Spleen (tissue), 7 donors: ENCODE results near the gene TIE1.

Experiments
- POLR2AphosphoS5 ChIP-seq, 3 donors: sonication (generic); formaldehyde crosslinking; IDR thresholded peaks; one replicate each; pipeline ENCODE4 v1.5.1; 2017; ENCODE audit warnings: antibody characterized with exemption in 3 of 3
- TF ChIP-seq, protein P1 (sequence below), 11 experiments: fragments of 200-600 bp in 7 of 11; fragments of 450-650 bp in 4 of 11; sonication (generic) in 4 of 11; IDR thresholded peaks in 8 of 11; conservative IDR thresholded peaks in 3 of 11; 1 replicate in 7 of 11; 2 replicates in 4 of 11; pipeline versions ENCODE4 v1.4.0 to v1.8.0; 2016 to 2021; ENCODE audit warnings: antibody characterized with exemption in 11 of 11, inconsistent platforms in 4 of 11, mild to moderate bottlenecking in 1 of 11
- donor health status: DM: no; HTN: no; CAD: no; lungs with moderate emphysema.
- donor health status: DM: no; HTN: no; CAD: no.
- donor health status: DM: no; HTN: no; CAD: no.

GRCh38 chr1:43314233-43314632, 13.5 kb downstream of the TIE1 start:
- TF ChIP-seq, protein P1, sequence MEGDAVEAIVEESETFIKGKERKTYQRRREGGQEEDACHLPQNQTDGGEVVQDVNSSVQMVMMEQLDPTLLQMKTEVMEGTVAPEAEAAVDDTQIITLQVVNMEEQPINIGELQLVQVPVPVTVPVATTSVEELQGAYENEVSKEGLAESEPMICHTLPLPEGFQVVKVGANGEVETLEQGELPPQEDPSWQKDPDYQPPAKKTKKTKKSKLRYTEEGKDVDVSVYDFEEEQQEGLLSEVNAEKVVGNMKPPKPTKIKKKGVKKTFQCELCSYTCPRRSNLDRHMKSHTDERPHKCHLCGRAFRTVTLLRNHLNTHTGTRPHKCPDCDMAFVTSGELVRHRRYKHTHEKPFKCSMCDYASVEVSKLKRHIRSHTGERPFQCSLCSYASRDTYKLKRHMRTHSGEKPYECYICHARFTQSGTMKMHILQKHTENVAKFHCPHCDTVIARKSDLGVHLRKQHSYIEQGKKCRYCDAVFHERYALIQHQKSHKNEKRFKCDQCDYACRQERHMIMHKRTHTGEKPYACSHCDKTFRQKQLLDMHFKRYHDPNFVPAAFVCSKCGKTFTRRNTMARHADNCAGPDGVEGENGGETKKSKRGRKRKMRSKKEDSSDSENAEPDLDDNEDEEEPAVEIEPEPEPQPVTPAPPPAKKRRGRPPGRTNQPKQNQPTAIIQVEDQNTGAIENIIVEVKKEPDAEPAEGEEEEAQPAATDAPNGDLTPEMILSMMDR (IDR thresholded peaks at IDR 0.05 in 8 of 11, conservative IDR thresholded peaks at IDR 0.05 in 3 of 11), result no peak
- no peak for TF ChIP-seq POLR2AphosphoS5 (IDR thresholded peaks at IDR 0.05)
